Measurements from ENCODE around the gene SLCO2A1. TPM values are rescaled to one million over a fixed set of nuclear protein-coding genes. Genes with fewer than 3 reads are reported as not detected.

The SLCO2A1 gene
- total RNA-seq, 1 donor: 0.36 TPM

- H3K36me3 ChIP-seq (ENCODE audit: insufficient read depth, low read length): no peaks in the 10 kb centered on the region
- H2AFZ ChIP-seq (ENCODE audit: low read length): no peak overlapping the region
- TF ChIP-seq CTCF (IDR thresholded peaks at IDR 0.05; ENCODE audit: extremely low read depth, low read depth, low read length): no peak
- no peaks in the 10 kb centered on the region for H3K4me1 ChIP-seq (ENCODE audit: insufficient read depth, low read length)
- peaks cover 5% of the 10 kb centered on the region for H3K27me3 ChIP-seq (ENCODE audit: insufficient read depth, low read length)
- no peak overlapping the region for H3K4me2 ChIP-seq (ENCODE audit: insufficient read depth, low read length)
- H4K20me1 ChIP-seq (ENCODE audit: insufficient read depth, low read length): no peaks in the 10 kb centered on the region
- H3K4me3 ChIP-seq (ENCODE audit: insufficient read depth, low read length): no peak overlapping the region
- H3K9me3 ChIP-seq (ENCODE audit: low read depth, low read length): no peaks in the 10 kb centered on the region
- H3K27ac ChIP-seq (ENCODE audit: low read depth, low read length): no peak overlapping the region
- H3K79me2 ChIP-seq (ENCODE audit: insufficient read depth, low read length): no peaks in the 10 kb centered on the region
- no peak for DNase-seq (ENCODE audit: insufficient read length, low spot score, missing footprints)
Observed at GRCh38 chr3:133881939-133882825, 147.5 kb downstream of the SLCO2A1 start.

GRCh38 chr3:133881492-133881891 is 148.2 kb downstream of the SLCO2A1 start:
- Histone ChIP-seq H3K4me3 (ENCODE audit: insufficient read depth, low read length) (no peak overlapping the region), H3K9me3 (ENCODE audit: low read depth, low read length) (no peaks in the 10 kb centered on the region), H3K4me1 (ENCODE audit: insufficient read depth, low read length) (no peaks in the 10 kb centered on the region), H2AFZ (ENCODE audit: low read length) (no peak overlapping the region), H3K4me2 (ENCODE audit: insufficient read depth, low read length) (no peak overlapping the region), H3K27ac (ENCODE audit: low read depth, low read length) (no peak overlapping the region), H4K20me1 (ENCODE audit: insufficient read depth, low read length) (no peaks in the 10 kb centered on the region), H3K79me2 (ENCODE audit: insufficient read depth, low read length) (no peaks in the 10 kb centered on the region), H3K27me3 (ENCODE audit: insufficient read depth, low read length) (peaks cover 11% of the 10 kb centered on the region), H3K36me3 (ENCODE audit: insufficient read depth, low read length) (no peaks in the 10 kb centered on the region)
- TF ChIP-seq CTCF (IDR thresholded peaks at IDR 0.05; ENCODE audit: extremely low read depth, low read depth, low read length): no peak
- DNase-seq (ENCODE audit: insufficient read length, low spot score, missing footprints): no peak

- TF ChIP-seq CTCF (IDR thresholded peaks at IDR 0.05; ENCODE audit: extremely low read depth, low read depth, low read length): no peak
- H3K4me3 ChIP-seq (ENCODE audit: insufficient read depth, low read length): no peak overlapping the region
- H3K36me3 ChIP-seq (ENCODE audit: insufficient read depth, low read length): no peaks in the 10 kb centered on the region
- H4K20me1 ChIP-seq (ENCODE audit: insufficient read depth, low read length): no peaks in the 10 kb centered on the region
- H3K79me2 ChIP-seq (ENCODE audit: insufficient read depth, low read length): no peaks in the 10 kb centered on the region
- no peak overlapping the region for H2AFZ ChIP-seq (ENCODE audit: low read length)
- DNase-seq (ENCODE audit: insufficient read length, low spot score, missing footprints): no peak
- H3K27me3 ChIP-seq (ENCODE audit: insufficient read depth, low read length): peaks cover 16% of the 10 kb centered on the region
- no peak overlapping the region for H3K27ac ChIP-seq (ENCODE audit: low read depth, low read length)
- no peak overlapping the region for H3K4me2 ChIP-seq (ENCODE audit: insufficient read depth, low read length)
- no peaks in the 10 kb centered on the region for H3K4me1 ChIP-seq (ENCODE audit: insufficient read depth, low read length)
- no peaks in the 10 kb centered on the region for H3K9me3 ChIP-seq (ENCODE audit: low read depth, low read length)
Observed at GRCh38 chr3:133880886-133881455, 148.8 kb downstream of the SLCO2A1 start.

DNA sequence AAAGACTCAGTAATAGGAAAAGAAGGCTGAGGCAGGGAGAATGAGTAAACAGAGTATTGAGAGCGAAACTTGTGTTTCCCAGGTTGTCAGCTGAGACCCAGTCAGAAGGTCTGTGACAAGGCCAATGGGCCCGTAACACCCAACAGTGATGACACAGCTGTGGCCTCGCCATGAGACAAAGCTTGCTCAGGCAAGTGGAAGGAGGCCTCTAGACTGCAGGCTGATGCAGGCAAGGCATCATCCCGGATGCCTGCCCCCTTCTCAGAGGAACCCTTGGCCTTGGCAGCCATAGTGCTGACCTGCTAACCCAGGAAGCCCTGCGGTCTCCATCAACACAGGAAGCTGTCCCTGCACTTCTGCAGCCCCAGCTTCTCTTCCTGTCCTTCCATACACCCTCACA is 149.4 kb downstream of the SLCO2A1 start:
- Histone ChIP-seq H3K79me2 (ENCODE audit: insufficient read depth, low read length) (no peaks in the 10 kb centered on the region), H2AFZ (ENCODE audit: low read length) (no peak overlapping the region), H3K4me2 (ENCODE audit: insufficient read depth, low read length) (no peak overlapping the region), H3K36me3 (ENCODE audit: insufficient read depth, low read length) (no peaks in the 10 kb centered on the region), H3K9me3 (ENCODE audit: low read depth, low read length) (no peaks in the 10 kb centered on the region), H3K4me3 (ENCODE audit: insufficient read depth, low read length) (no peak overlapping the region), H3K4me1 (ENCODE audit: insufficient read depth, low read length) (no peaks in the 10 kb centered on the region), H4K20me1 (ENCODE audit: insufficient read depth, low read length) (no peaks in the 10 kb centered on the region), H3K27me3 (ENCODE audit: insufficient read depth, low read length) (peaks cover 22% of the 10 kb centered on the region), H3K27ac (ENCODE audit: low read depth, low read length) (no peak overlapping the region)
- no peak for TF ChIP-seq CTCF (IDR thresholded peaks at IDR 0.05; ENCODE audit: extremely low read depth, low read depth, low read length)
- DNase-seq (ENCODE audit: insufficient read length, low spot score, missing footprints): no peak

Measured in osteoblast (primary cell).